Stimulated activated CD8-positive, alpha-beta memory T cell treated with anti-CD3 and anti-CD28 coated beads, Interleukin-7, amount 100 ng/mL, for 48 hours (primary cell): ENCODE results near the gene FLNC.

Source experiments
- DNase-seq, 2 donors: peaks; one replicate each; pipeline ENCODE4 v3.0.0-alpha.2; 2020; ENCODE audit warnings: low read depth in 1 of 2; ENCODE audit errors: extremely low read depth in 1 of 2

Gene FLNC

GRCh38 chr7:128800567-128800966, 29.6 kb upstream of the FLNC start:
- no peak for DNase-seq

GRCh38 chr7:128801003-128801402, 29.2 kb upstream of the FLNC start:
- DNase-seq, result no peak

- no peak for DNase-seq
Measured at GRCh38 chr7:128801667-128802418, 28.4 kb upstream of the FLNC start.

GRCh38 chr7:128804484-128804883, 25.7 kb upstream of the FLNC start:
- DNase-seq, result no peak

- DNase-seq, result no peak
Measured at GRCh38 chr7:128805225-128805624, 25.0 kb upstream of the FLNC start.

GRCh38 chr7:128807191-128807590, 23.0 kb upstream of the FLNC start:
- no peak for DNase-seq

- no peak for DNase-seq
Measured at GRCh38 chr7:128809363-128809762, 20.8 kb upstream of the FLNC start.

- DNase-seq, result no peak
Measured at GRCh38 chr7:128810473-128810872, 19.7 kb upstream of the FLNC start.

- DNase-seq, result no peak
Measured at GRCh38 chr7:128810997-128811396, 19.2 kb upstream of the FLNC start.

- DNase-seq, result no peak
Measured at GRCh38 chr7:128811631-128812430, 18.4 kb upstream of the FLNC start.

GRCh38 chr7:128812514-128813168, 17.6 kb upstream of the FLNC start:
- DNase-seq, result no peak

GRCh38 chr7:128814499-128814898, 15.7 kb upstream of the FLNC start:
- DNase-seq, result no peak

- no peak for DNase-seq
Measured at GRCh38 chr7:128815289-128815942, 14.8 kb upstream of the FLNC start.

GRCh38 chr7:128818694-128819093, 11.5 kb upstream of the FLNC start:
- no peak for DNase-seq

GRCh38 chr7:128821724-128822123, 8.5 kb upstream of the FLNC start:
- DNase-seq, result no peak

- DNase-seq, result no peak
Measured at GRCh38 chr7:128826512-128826911, 3.7 kb upstream of the FLNC start.

- no peak for DNase-seq
Measured at GRCh38 chr7:128826916-128827247, 3.3 kb upstream of the FLNC start.

GRCh38 chr7:128827248-128827958, 2.8 kb upstream of the FLNC start:
- no peak for DNase-seq

GRCh38 chr7:128827971-128828711, 2.1 kb upstream of the FLNC start:
- DNase-seq, result no peak
